Common myeloid progenitor, CD34-positive (primary cell): ENCODE data around the gene NR6A1.

Source experiments
- CTCF ChIA-PET: fragments of 350-600 bp; sonication (Branson Sonifier 250); formaldehyde crosslinking; loops from one replicate; lab custom pipeline; 2021; ENCODE audit warnings: antibody characterized with exemption; lab: Charles Lee
- POLR2A ChIA-PET: fragments of 350-600 bp; sonication (Branson Sonifier 250); formaldehyde crosslinking; loops from one replicate; lab custom pipeline; 2021; ENCODE audit warnings: antibody characterized with exemption; lab: Charles Lee
- DNase-seq, 3 donors: peaks; one replicate each; pipeline versions ENCODE4 v3.0.0 to v3.0.0-alpha.2; 2013
- H3K27ac ChIP-seq, 2 experiments: 1 replicate in 1 of 2; 2 replicates in 1 of 2; pipeline ENCODE4 v1.7.0; 2013; ENCODE audit warnings: inconsistent platforms in 2 of 2, low read length in 2 of 2, mild to moderate bottlenecking in 2 of 2, low read depth in 1 of 2, moderate library complexity in 1 of 2; ENCODE audit not compliant: severe bottlenecking in 2 of 2, insufficient read depth in 1 of 2, poor library complexity in 1 of 2
- H3K27me3 ChIP-seq, 5 experiments: replicated peaks in 2 of 5; 1 replicate in 3 of 5; 2 replicates in 2 of 5; pipeline versions ENCODE4 v1.6.1 to v1.7.0; 2013; ENCODE audit warnings: low read length in 4 of 5, mild to moderate bottlenecking in 2 of 5, moderate library complexity in 2 of 5, inconsistent platforms in 1 of 5; ENCODE audit not compliant: insufficient read depth in 5 of 5, control insufficient read depth in 4 of 5
- H3K36me3 ChIP-seq, 4 experiments: 1 replicate in 2 of 4; 2 replicates in 2 of 4; pipeline versions ENCODE4 v1.6.1 to v1.7.0; 2013; ENCODE audit warnings: low read length in 3 of 4, control low read depth in 1 of 4, mild to moderate bottlenecking in 1 of 4; ENCODE audit not compliant: control insufficient read depth in 4 of 4, insufficient read depth in 4 of 4
- H3K4me1 ChIP-seq, 4 experiments: 1 replicate in 3 of 4; 2 replicates in 1 of 4; pipeline versions ENCODE4 v1.6.1 to v1.7.1; 2013; ENCODE audit warnings: low read length in 3 of 4, mild to moderate bottlenecking in 3 of 4, control low read depth in 1 of 4, inconsistent platforms in 1 of 4, moderate library complexity in 1 of 4; ENCODE audit not compliant: control insufficient read depth in 4 of 4, insufficient read depth in 4 of 4; ENCODE audit errors: control extremely low read depth in 1 of 4
- H3K4me3 ChIP-seq, 7 experiments: 1 replicate in 4 of 7; 2 replicates in 3 of 7; pipeline versions ENCODE4 v1.5.1 to v1.7.0; 2013; ENCODE audit warnings: mild to moderate bottlenecking in 7 of 7, low read length in 6 of 7, moderate library complexity in 6 of 7, inconsistent platforms in 2 of 7, low read depth in 2 of 7, control low read depth in 1 of 7; ENCODE audit not compliant: insufficient read depth in 4 of 7, control insufficient read depth in 1 of 7; ENCODE audit errors: extremely low read depth in 1 of 7
- H3K9me3 ChIP-seq, 5 experiments: 1 replicate in 4 of 5; 2 replicates in 1 of 5; pipeline versions ENCODE4 v1.6.1 to v1.7.1; 2013; ENCODE audit warnings: low read length in 4 of 5, mild to moderate bottlenecking in 2 of 5, inconsistent platforms in 1 of 5, low read depth in 1 of 5, moderate library complexity in 1 of 5; ENCODE audit not compliant: control insufficient read depth in 4 of 5, insufficient read depth in 2 of 5; ENCODE audit errors: control extremely low read depth in 1 of 5
- WGBS: methylation state at CpG from one replicate; pipeline ENCODE4 v1.1.5; 2013; ENCODE audit not compliant: insufficient coverage; 5-methylcytosine and 5-hydroxymethylcytosine counted together

Gene NR6A1

DNA sequence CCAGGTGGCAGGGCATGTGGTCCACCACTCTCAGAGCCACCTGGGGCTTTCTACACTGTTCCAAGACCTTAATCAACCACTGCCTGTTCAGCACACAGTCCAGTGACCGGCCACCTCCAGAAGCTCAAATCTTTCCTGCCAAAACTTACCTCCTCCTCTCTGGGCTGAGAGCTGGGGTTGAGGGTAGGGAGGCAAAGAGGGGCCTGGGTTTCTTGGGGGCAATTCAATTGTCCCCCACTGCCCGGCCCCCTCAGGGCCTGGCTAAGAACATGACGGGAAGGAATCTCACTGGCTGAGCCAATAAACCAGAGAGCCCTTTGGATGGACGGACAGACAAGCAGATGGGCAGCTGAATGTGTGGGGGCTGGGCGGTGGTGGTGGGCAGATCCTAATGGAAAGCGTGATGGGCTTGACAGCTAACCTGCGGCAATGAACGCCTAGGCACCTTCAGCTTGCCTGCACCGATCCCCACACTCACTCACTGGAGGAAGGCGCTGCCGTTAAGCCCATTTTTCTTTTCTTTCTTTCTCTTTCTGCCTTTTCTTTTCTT, 269.3 kb downstream of the NR6A1 start:
- Histone ChIP-seq H3K27ac (no peak overlapping the region), H3K4me1 (peaks cover 0 to 29% (median 21%) of the 10 kb centered on the region in 4 experiments), H3K27me3 (peaks cover 0 to 51% (median 14%) of the 10 kb centered on the region in 5 experiments), H3K9me3 (no peaks in the 10 kb centered on the region), H3K36me3 (no peaks in the 10 kb centered on the region), H3K4me3 (no peak overlapping the region)
- ChIA-PET CTCF (interaction anchor here (1.3 to 1.5 kb wide), 2 partner anchors 13 to 21 kb away, joined by 3 read pairs; no protein-coding TSS in a partner anchor), POLR2A (interaction anchor here (0.5 kb wide), 1 partner anchor 818 kb away, joined by 3 read pairs; no protein-coding TSS in a partner anchor)
- DNase-seq: no peak
- WGBS: 95% methylated on average over 4 of the region's 11 CpGs

DNA sequence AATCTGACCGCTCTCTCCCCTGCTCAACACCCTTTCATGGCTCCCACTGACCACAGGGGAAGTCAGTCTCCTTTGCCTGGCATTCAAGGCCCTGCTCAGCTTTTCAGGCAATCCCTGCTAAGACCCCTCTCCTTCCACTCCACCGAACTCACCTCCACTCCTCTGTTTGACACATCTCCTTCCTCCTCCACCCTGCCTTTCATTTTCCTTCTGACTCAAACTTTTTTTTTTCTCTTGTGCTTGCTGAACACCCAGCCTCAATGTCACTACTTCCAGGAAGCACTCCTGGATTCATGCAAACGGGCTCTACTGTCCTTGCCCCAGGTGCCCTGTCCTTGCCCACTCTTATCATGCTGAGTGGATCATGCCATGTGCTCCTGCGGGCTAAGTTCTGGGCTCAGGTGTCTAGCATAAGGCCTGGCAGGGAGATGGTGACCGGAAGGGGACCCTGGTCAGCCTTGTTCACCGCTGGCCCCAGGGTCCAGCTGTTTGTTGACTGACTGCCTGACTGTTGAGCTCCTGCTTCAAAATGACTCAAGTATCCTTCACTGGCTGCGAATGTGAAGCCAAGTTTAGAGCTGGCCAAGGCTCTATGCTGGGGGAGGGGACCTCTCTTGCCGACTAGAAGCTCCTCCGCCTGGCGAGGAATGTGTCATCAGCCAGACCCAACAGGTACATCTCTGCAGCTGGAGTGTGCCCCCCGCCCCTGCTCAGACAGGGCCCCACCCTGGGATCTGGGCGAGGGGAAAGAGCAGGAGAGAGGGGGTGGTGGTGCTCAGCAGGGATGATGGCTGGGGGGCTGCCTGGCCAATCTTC, 270.1 kb downstream of the NR6A1 start:
- Histone ChIP-seq H3K36me3 (no peaks in the 10 kb centered on the region), H3K4me3 (no peak overlapping the region), H3K4me1 (peaks cover 0 to 38% (median 29%) of the 10 kb centered on the region in 4 experiments), H3K27ac (no peak overlapping the region), H3K27me3 (peaks cover 0 to 49% (median 14%) of the 10 kb centered on the region in 5 experiments), H3K9me3 (no peaks in the 10 kb centered on the region)
- 95% methylated on average over 10 of the region's 12 CpGs for WGBS
- ChIA-PET CTCF (interaction anchor here (1.1 to 1.3 kb wide), 2 partner anchors 11 to 20 kb away, joined by 3 to 5 read pairs; no protein-coding TSS in a partner anchor), POLR2A (no interaction called here)
- no peak for DNase-seq

DNA sequence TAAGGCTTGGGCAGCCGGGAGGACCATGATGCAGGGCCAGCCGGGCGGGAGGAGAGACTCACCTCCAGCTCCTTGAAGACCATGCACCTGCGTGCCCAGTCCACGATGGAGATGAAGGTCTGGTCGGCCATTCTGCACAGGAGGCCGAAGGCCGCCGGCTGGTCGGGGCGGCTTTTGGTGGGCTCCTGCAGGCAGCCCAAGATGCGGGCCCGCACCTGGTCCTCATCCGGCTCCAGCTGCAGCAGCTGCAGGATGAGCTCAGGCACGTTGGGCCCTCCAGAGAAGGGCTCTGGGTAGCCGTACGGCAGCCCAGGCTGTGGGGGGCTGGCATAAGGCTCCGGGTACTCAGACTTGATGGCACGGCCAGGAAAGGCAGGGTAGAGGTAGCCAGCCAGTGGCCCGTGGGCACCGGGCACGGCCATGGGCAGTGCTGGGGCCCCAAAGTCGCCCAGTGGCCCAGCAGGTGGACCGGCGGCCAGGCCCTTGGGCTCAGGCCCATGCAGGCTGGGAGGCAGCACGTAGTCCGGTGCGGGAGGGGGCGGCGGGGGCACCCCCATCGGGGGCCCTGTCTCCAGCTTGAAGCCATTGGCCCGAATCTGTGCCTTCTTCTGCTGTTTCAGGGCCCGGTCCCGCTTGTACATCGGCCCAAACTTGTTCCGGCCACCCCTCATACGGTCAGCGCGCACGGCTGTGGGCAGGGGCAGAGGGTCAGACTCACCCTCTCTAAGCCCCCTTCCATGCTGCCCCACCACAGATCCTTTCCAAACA, 270.9 kb downstream of the NR6A1 start:
- POLR2A ChIA-PET: no interaction called here
- DNase-seq: no peak
- WGBS: 96% methylated on average over 37 of the region's 40 CpGs

DNA sequence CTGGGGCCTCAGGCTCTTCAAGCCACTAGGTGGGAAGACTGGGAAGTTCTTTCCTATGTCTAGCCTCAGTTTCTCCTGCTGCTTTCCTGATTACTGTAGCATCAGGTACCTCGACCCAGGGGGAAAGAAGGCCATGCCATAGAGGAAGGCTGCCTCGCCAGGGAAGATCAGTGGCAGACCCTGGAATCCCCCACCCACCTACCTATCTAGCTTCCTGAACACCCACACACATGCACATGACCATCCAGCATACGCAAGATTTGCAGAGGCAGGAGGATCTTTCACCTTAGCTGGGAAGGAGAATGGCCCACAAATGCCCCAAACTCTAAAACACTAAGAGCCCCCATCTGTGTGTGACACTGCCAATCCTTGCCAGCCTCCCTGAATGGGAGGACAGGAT, 271.9 kb downstream of the NR6A1 start:
- 100% methylated on average over 2 of the region's 3 CpGs for WGBS
- DNase-seq: no peak
- Histone ChIP-seq H3K27me3 (peaks cover 0 to 33% (median 14%) of the 10 kb centered on the region in 5 experiments), H3K27ac (no peak overlapping the region), H3K4me1 (peaks cover 0 to 47% (median 38%) of the 10 kb centered on the region in 4 experiments), H3K4me3 (no peak overlapping the region), H3K36me3 (no peaks in the 10 kb centered on the region), H3K9me3 (no peaks in the 10 kb centered on the region)
- CTCF ChIA-PET: interaction anchor here (1.0 to 1.3 kb wide), 2 partner anchors 21 to 59 kb away, joined by 3 read pairs; no protein-coding TSS in a partner anchor
- POLR2A ChIA-PET: no interaction called here

More for the DNA sequence above, 270.9 kb downstream of the NR6A1 start:
- no peaks in the 10 kb centered on the region for H3K9me3 ChIP-seq
- H3K27ac ChIP-seq: no peak overlapping the region
- H3K36me3 ChIP-seq: no peaks in the 10 kb centered on the region
- CTCF ChIA-PET: interaction anchor here (0.8 to 1.3 kb wide), 3 partner anchors 10 to 60 kb away, joined by 3 to 5 read pairs (median 3); no protein-coding TSS in a partner anchor
- H3K4me3 ChIP-seq: no peak overlapping the region
- H3K27me3 ChIP-seq: peaks cover 0 to 41% (median 14%) of the 10 kb centered on the region in 5 experiments
- H3K4me1 ChIP-seq: peaks cover 0 to 46% (median 37%) of the 10 kb centered on the region in 4 experiments

DNA sequence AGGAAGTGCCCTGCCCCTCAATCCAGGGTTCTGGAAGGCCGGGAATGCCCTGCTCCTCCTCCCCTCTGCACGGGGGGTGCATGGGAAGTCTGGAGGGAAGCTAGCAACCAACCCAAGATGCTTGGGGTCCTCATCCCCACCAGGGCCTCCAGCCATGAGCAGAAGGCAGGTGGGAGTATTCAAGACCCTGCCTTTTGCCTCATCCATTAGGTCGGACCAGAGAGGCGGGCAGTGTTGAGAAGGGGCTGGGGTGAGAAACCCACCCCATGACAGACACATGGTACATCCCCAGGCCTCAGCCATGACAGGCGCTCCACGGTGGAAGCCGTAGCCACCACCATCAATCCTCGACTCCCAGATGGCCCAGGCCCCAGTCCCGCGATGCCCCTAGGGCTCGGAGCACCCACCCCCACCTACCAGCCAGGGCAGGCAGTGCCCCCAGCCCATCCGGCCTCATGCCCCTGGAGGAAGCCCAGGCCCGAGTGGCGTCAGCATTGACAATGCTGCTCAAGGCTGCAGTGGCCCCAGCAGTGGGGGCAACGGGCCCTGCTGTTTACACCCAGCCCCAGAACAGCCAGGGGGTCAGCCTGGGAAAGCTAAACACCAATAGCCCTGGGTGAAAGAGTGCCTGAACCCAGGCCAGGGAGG, 272.5 kb downstream of the NR6A1 start:
- POLR2A ChIA-PET: no interaction called here
- no peak overlapping the region for H3K4me3 ChIP-seq
- H3K27me3 ChIP-seq: peaks cover 0 to 27% (median 9%) of the 10 kb centered on the region in 5 experiments
- no peak overlapping the region for H3K27ac ChIP-seq
- CTCF ChIA-PET: interaction anchor here (0.7 to 1.0 kb wide), 3 partner anchors 11 to 77 kb away, joined by 3 read pairs; no protein-coding TSS in a partner anchor
- H3K36me3 ChIP-seq: no peaks in the 10 kb centered on the region
- H3K4me1 ChIP-seq: peaks cover 0 to 41% (median 33%) of the 10 kb centered on the region in 4 experiments
- H3K9me3 ChIP-seq: no peaks in the 10 kb centered on the region
- 96% methylated on average over 10 of the region's 15 CpGs for WGBS
- no peak for DNase-seq

DNA sequence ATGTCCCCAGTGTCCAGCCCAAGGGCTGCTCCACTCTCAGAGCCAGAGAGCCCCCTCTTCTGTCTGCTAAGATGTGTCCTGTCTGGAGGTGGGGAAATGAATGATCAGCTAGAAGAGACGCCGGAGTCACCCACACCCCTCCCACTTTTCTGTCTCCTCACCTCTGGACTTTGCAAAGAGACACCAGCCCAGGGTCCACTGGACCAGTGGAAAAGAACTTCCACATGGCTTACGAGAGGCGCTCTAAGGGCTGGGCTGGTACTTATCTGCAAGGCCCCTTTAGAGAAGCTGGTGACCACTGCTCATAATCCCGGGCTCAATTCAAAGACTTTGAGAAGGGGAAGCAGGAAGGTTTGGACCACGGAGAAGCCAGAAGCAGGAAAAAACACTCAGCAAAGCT, 273.1 kb downstream of the NR6A1 start:
- no peak for DNase-seq
- Histone ChIP-seq H3K4me3 (no peak overlapping the region), H3K27me3 (peaks cover 0 to 21% (median 6%) of the 10 kb centered on the region in 5 experiments), H3K36me3 (no peaks in the 10 kb centered on the region), H3K9me3 (no peaks in the 10 kb centered on the region), H3K27ac (no peak overlapping the region), H3K4me1 (peaks cover 0 to 35% (median 27%) of the 10 kb centered on the region in 4 experiments)
- CTCF ChIA-PET: interaction anchor here (0.7 to 1.0 kb wide), 2 partner anchors 10 to 77 kb away, joined by 3 read pairs; no protein-coding TSS in a partner anchor
- POLR2A ChIA-PET: no interaction called here
- 98% methylated on average over 4 of the region's 6 CpGs for WGBS
